Fibroblast of lung (primary cell): ENCODE data around the gene SMARCAL1.

Experiments used
- EZH2 ChIP-seq: IDR thresholded peaks from 2 replicates; pipeline ENCODE4 v1.5.1; 2012; ENCODE audit warnings: low read length, control low read depth, mild to moderate bottlenecking; ENCODE audit errors: missing control alignments
- TF ChIP-seq, protein P1 (sequence below), 2 donors: IDR thresholded peaks in 1 of 2; conservative IDR thresholded peaks in 1 of 2; 1 replicate in 1 of 2; 2 replicates in 1 of 2; pipeline ENCODE4 v1.5.1; 2011 to 2012; ENCODE audit warnings: low read length in 2 of 2, control low read depth in 1 of 2, inconsistent platforms in 1 of 2, low read depth in 1 of 2, mild to moderate bottlenecking in 1 of 2

DNA sequence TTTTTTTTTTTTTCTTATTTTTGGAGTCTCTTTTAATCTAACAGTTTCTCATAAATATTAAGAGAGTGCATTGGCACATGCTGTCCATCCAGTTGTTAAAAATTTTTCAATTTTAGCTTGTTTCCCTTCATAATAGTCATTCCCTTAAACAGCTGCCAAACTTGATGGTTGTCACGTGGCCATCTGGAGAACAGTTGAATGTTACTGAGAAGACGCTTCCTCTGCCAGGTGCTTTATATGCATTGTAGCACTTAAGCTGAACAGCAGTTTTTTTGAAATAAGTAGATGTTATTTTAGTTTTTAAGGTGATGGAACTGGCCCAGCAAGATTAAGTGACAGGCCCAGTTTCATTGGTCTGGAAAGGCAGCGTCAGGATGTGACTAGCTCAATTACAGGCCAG is 3.3 kb downstream of the SMARCAL1 start:
- TF ChIP-seq, protein P1, sequence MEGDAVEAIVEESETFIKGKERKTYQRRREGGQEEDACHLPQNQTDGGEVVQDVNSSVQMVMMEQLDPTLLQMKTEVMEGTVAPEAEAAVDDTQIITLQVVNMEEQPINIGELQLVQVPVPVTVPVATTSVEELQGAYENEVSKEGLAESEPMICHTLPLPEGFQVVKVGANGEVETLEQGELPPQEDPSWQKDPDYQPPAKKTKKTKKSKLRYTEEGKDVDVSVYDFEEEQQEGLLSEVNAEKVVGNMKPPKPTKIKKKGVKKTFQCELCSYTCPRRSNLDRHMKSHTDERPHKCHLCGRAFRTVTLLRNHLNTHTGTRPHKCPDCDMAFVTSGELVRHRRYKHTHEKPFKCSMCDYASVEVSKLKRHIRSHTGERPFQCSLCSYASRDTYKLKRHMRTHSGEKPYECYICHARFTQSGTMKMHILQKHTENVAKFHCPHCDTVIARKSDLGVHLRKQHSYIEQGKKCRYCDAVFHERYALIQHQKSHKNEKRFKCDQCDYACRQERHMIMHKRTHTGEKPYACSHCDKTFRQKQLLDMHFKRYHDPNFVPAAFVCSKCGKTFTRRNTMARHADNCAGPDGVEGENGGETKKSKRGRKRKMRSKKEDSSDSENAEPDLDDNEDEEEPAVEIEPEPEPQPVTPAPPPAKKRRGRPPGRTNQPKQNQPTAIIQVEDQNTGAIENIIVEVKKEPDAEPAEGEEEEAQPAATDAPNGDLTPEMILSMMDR (conservative IDR thresholded peaks at IDR 0.05 in 1 of 2, IDR thresholded peaks at IDR 0.05 in 1 of 2; ENCODE audit: low read depth in 1 of 2, low read length in 2 of 2) = no peak
- no peak for TF ChIP-seq EZH2
